SW 1271 (cell line): Measurements from ENCODE around the gene ADGRL1.
"Not testable (repeated sequence)": the region's sequence is repeated elsewhere in the genome, so short reads cannot be mapped to it uniquely, and the experiment has no call there.

Experiments used
- DNase-seq, 2 experiments: peaks; one replicate each; lab custom pipeline; 2025; lab: John Stamatoyannopoulos, UW

ADGRL1 gene

GRCh38 chr19:14218620-14219330, 12.8 kb upstream of the ADGRL1 start:
- DNase-seq, result no peak

DNA sequence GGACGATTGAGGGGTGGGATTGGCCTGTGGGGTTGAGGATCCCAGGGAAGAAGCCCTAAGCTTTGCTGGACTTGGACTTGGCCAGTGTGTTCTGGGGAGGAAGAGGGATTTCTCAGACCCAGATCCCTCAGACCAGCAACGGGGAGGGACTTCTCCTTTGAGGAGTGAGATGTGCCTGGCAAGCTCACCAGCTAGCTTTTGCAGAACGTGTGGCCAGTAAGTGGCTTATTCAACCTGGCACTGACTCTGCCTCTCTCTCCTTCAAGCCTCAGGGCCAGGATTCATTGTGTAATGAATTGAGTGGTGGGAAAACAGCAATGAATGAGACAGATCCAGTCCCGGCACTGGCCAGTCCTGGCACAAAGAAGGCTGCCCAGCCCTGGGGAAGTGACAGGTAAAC, 11.9 kb upstream of the ADGRL1 start:
- not testable (repeated sequence) for DNase-seq

- no peak for DNase-seq
These were observed 8.6 kb upstream of the ADGRL1 start for GRCh38 chr19:14214580-14214979.

DNA sequence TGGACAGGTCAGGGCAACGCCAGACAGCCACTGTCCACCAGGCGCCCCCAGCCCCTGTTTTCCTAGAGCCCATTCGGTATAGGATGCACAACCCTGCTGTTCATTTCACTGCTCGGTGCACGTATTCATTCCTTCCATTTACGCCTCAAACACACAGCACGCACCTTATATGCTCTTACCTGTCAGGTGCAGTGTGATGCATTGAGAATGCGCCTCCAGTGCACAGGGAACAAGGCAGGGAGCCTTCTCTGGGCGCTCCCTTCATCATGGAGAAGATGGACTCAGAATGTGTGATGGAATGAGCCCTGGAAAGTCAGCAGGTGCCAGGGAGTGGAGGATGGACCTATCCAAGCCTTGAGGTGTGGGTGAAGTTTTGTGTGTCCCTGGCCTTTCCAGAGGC, 4.2 kb upstream of the ADGRL1 start:
- not testable (repeated sequence) for DNase-seq

DNA sequence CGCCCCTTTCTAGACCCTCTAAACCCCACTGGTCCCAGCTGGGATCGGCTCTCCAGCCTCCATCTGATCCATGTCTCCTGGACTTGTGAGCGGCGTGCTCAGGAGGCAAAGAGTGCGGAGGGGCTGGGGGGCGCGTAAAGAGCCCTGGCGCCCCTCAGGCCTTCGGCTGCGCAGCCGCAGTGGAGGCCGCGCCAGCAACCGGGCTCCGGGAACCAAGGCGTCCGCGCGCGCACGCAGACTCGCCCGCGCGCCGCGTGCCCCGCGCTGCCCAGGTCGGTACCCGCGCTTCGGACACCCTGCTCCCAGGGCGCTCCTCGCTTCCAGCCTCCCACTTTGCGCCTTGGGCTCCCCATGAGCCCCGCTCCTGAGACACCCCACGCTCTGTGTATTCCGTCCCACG, 3.4 kb upstream of the ADGRL1 start:
- not testable (repeated sequence) for DNase-seq

DNA sequence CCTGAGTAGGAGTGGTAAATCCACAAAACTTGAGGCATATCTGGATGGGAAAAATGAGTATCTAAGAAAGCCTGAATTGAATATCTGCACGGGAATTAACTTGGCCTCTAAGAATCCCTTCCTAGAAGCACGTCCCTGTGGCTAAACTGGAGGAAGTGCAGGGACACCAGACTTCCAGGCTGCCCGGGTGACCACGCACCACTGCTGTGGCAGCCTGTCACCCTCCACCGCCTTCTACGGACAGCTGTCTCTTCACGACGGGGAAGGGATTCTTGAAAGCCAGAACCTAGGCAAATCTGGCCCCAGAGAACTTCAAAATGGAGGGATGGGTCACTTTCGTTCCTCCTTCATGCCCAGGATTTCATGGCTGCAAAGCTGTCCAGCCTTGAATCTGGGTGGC, 2.5 kb upstream of the ADGRL1 start:
- not testable (repeated sequence) for DNase-seq

GRCh38 chr19:14207796-14208195, 1.8 kb upstream of the ADGRL1 start:
- DNase-seq, result not testable (repeated sequence)

GRCh38 chr19:14206737-14207726, 1.1 kb upstream of the ADGRL1 start:
- peak; percentile 77 to 81 for DNase-seq

DNA sequence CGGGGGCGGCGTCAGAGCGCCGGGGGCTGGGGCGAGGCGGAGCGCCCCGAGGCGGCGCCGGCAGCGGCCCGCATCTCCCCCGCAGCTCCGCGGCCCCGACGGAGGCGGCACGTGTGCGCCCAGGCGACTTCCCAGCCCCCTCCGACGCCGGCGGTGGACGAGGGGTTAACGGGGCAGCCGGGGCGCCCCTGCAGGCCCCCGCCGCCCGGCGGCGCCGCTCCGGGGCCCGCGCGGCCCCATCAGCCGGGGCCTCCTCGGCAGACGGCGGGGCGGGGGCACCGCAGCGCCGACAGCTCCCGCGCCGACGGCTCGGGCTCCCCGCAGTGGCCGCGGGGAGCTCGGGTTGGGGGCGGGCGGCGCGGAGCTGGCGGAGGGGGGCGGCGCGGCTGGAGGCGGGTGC, 339 bp upstream of the ADGRL1 start:
- DNase-seq, result not testable (repeated sequence)

- not testable (repeated sequence) for DNase-seq
These were observed 1.1 kb downstream of the ADGRL1 start for GRCh38 chr19:14204676-14205451.

DNA sequence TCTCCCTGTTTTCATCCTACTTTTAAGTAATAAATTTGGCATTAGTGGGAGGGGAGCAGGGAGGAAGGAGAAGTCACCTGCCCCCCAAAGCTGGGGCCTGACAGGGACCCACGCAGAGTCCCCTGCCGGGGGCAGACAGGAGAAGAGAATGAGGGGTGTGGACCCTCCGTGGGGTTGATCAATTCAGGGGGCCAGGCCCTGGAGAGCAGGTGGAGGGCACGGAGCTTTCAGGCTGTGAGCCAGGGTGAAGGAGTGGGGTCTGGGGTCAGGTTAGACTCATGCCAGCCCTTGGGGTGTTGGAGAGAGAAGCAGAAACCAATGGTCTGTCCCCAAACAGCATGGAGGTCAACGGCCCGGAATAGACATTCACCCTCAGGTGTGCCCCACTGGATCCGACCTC, 1.8 kb downstream of the ADGRL1 start:
- not testable (repeated sequence) for DNase-seq

DNA sequence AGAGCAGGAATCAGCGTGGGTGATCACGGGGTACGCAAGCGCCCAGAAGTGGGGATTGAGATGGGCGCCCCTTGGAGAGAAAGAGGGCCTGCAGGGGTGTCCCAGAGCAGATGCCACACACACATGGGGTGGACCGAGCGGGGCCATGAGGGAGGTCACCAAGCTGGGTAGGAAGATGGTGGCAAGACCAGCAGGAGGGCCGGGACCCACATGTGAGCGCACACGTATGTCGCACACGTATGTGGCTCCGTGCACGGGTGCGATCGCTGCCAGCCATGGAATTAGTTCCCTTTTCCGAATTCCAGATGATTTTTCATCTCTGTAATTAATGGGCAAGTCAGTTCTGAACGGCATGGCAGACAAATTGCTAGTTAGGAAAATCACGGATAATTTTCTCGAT, 2.2 kb downstream of the ADGRL1 start:
- DNase-seq, result not testable (repeated sequence)

DNA sequence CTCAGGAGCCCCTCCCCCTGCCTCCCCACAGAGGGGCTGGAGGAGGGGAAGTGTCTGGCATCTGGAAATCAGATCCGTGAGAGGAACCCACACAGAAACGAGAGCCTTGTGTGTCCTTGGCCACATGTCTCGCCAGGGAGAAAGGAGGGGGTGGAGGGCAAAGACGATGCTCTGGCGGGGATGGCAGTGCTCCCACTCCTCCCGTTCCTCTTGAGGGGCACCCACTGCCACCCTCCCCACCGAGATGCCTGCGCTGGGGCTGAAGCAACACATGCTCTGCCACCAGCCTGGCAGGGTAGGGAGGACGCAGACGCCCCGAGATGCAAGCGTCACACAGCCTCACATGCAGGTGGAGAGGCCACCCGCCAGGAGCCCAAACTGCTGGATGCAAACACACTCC, 2.8 kb downstream of the ADGRL1 start:
- no peak for DNase-seq

GRCh38 chr19:14201481-14201880, 4.5 kb downstream of the ADGRL1 start:
- not testable (repeated sequence) for DNase-seq

DNA sequence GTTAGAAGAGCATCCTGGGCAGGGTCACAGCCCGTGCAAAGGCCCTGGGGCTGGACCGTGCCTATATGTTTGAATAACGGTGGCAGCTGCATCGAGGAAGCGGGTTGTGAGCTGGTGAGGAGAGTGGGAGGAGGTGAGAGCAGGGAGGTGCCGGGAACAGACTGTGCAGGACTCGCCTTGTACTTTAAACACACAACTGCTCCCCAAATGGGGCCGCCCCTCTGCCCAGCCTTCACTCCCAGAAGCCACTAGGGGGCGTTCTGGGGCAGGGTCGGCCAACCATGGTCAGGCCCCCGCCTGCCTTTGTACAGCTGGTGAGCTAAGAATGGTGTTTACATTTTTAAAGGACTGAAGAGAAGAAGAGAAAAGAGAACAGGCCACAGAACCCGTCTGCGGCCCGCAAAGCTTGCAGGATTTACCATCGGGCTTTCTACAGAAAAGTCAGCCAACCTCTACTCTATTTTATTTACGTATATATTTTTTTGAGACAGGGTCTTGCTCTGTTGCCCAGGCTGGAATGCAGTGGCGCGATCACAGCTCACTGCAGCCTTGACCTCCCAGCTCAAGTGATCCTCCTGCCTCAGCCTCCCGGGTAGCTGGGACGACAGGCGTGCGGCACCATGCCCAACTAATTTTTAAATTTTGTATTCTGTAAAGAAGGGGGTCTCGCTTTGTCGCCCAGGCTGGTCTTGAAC, 5.7 kb downstream of the ADGRL1 start:
- DNase-seq, result peak in 1 of 2 experiments; percentile 12

DNA sequence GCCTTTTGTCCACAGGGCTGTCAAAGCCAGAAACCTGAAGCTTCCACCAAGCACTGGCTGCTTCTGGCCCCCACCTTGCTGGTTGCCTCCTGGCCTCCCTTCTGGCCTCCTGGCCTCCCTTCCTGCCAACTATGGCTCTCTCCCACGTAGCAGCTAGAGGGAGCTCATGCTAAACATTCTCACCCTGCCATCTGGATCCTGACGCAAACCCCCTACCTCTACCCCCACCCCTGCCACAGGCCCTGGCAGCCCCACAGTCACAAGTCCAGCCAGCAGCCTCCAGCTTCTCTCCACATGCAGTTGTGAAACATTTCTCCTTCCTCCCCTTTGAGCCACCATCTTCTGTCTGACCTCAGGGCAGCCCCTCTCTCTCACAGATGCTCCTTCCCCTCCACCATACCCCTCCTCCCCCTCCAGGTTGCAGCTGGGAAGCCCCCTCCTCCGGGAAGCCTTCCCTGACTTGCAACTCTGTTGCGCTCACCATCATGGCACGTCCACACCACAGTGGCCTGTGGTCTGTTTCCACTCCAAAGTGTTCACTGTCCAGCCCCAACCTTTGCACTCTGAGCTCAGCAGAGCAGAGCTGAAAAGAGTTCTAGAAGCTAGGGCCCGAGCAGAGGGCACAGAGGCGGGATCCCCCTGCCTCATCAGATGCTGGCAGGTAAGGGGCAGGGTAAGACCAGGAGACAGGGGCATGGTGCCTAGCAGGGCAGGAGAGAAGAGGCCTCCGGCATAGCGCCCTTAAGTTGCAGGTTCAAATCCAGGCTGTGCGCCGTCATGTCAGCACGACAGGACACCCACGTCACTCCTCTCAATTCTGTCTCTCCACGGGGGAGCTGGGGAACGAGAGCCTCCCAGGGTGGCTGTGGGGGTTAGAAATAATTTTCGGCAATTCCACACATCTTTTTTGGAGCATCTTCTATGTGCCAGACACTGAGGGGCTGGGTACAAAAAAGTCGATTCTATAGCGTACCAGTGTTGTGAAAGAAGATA, 7.3 kb downstream of the ADGRL1 start:
- DNase-seq, result no peak

DNA sequence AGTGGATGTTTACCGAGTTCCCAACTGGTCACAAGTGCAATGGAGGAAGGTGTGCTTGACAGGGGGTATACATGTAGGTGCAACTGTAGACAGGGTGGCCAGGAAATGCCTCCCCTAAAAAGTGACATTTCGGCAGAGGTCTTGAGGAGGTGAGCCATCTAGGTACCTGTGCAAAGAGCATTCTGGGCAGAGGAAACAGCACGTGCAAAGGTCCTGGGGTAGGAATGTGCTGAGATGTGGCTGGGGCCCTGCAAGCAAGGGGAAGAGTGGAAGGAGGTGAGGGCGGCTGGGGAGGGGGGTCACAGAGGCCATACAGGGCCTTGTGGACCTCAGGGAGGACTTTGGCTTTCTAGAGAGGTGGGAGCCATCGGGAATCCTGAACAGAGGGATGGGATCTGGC, 8.1 kb downstream of the ADGRL1 start:
- no peak for DNase-seq

DNA sequence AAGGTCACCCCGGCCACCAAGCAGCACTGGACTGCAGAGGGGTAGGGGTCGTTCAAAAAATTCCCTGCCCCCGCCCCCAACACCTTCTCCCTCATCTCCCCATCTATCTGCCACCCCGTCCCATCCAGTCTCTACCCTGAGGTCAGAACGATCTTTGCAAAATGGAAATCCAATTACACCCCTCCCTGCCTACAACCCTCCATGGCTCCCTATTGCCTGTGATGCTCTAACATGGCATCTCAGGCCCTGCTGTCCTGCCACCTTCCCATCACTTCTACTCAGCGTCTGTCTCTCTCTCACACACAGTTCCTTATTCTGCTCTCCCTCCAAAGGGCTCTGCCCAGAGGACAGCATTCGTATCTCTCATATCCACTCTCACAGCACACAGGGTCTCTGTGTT, 8.7 kb downstream of the ADGRL1 start:
- not testable (repeated sequence) for DNase-seq

DNA sequence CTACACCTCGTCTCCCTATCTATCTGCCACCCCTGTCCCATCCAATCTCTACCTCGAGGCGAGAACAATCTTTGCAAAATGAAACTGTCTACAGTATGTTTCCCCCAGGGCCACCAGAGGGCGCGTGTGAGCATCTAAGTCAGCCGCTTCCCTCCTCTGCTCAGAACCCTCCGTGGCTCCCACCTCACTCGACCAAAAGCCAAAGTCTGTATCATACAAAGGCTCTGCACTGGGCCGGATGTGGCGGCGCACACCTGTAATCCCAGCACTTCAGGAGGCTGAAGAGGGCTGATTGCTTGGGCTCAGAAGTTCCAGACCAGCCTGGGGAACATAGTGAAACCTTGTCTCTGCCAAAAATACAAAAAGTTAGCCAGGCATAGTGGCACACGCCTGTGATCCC, 9.9 kb downstream of the ADGRL1 start:
- DNase-seq, result peak; percentile 13 to 56

DNA sequence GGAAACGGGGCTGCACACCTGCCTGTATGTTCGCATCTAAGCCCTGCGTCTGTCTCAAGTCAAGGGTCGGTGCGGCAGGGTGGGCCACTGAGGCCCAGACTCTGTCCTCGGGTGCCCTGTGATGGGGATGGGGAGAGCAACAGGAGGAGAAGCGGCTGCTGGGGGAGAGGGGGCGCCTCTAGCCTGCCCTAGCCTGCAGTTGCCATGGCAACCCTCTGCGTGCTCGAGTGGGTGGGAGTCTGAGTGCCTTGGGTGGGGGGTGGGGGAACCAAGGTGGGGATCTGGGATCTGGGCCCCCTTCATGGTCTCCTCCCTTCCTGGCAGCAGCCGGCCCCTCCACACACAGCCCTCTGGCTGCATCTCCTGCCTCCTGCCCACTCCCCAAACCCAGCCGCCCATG, 10.8 kb downstream of the ADGRL1 start:
- DNase-seq, result not testable (repeated sequence)
